ENCODE data around the gene DYNC2I2. TPM values are rescaled to one million over a fixed set of nuclear protein-coding genes. Genes with fewer than 3 reads are reported as not detected.

DYNC2I2 gene
- total and polyA plus RNA-seq, 2 experiments from 2014 or later = 58.8 to 93.1 TPM

DNA sequence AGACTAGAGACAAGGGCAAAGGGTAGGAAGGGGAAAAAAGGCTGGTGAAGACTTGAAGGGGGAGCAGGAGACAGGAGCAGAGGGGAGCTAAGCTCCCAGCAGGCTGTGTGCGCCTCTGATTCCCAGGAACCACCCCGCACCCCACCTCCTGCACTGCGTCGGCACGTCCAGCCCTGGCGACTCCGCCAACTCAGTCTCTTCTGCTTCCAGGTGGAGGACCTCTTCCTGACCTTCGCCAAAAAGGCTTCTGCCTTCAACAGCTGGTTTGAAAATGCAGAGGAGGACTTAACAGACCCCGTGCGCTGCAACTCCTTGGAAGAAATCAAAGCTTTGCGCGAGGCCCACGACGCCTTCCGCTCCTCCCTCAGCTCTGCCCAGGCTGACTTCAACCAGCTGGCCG is 30.5 kb downstream of the DYNC2I2 start:
- 89 to 91% methylated on average over 16 of the region's 16 CpGs for WGBS, 2 experiments (ENCODE audit: low coverage in 1 of 2, low lambda C conversion rate in 2 of 2, missing lambda C conversion rate in 2 of 2)
- no peaks in the 10 kb centered on the region for H4K20me1 ChIP-seq (ENCODE audit: insufficient read depth)
- no peaks in the 10 kb centered on the region for H3K27me3 ChIP-seq (replicated peaks; ENCODE audit: insufficient read depth)
- no peak overlapping the region for H3K4me2 ChIP-seq (ENCODE audit: unreplicated experiment)
- no peaks in the 10 kb centered on the region for H3K9me2 ChIP-seq (ENCODE audit: insufficient read depth)
- H2AFZ ChIP-seq = no peak overlapping the region
- H3K4me3 ChIP-seq = no peak overlapping the region
- peaks cover 42% of the 10 kb centered on the region for H3F3A ChIP-seq (ENCODE audit: insufficient read depth)
- no peaks in the 10 kb centered on the region for H3K79me2 ChIP-seq (ENCODE audit: insufficient read depth)
- H3K36me3 ChIP-seq (ENCODE audit: low read depth) = peaks cover 75% of the 10 kb centered on the region
- H3K9ac ChIP-seq = no peak overlapping the region
- no peak for DNase-seq
- in situ Hi-C loops (cut with MboI) = no loop called here
- H3K27ac ChIP-seq = no peak overlapping the region
- no peaks in the 10 kb centered on the region for H3K4me1 ChIP-seq (ENCODE audit: insufficient read depth)
- H3K9me3 ChIP-seq (ENCODE audit: low read depth) = no peaks in the 10 kb centered on the region
- TF ChIP-seq EZH2 (IDR thresholded peaks at IDR 0.05; ENCODE audit: insufficient read depth, poor library complexity, severe bottlenecking) = no peak
- TF ChIP-seq EZH2phosphoT487 (IDR thresholded peaks at IDR 0.05; ENCODE audit: insufficient read depth, low read depth) = no peak

- H3K4me3 ChIP-seq = no peak overlapping the region
- no peak overlapping the region for H3K9ac ChIP-seq
- H3K4me1 ChIP-seq (ENCODE audit: insufficient read depth) = no peaks in the 10 kb centered on the region
- H3K27me3 ChIP-seq (replicated peaks; ENCODE audit: insufficient read depth) = no peaks in the 10 kb centered on the region
- TF ChIP-seq EZH2phosphoT487 (IDR thresholded peaks at IDR 0.05; ENCODE audit: insufficient read depth, low read depth) = no peak
- no peak for TF ChIP-seq EZH2 (IDR thresholded peaks at IDR 0.05; ENCODE audit: insufficient read depth, poor library complexity, severe bottlenecking)
- in situ Hi-C loops (cut with MboI) = no loop called here
- 72 to 78% methylated on average over 20 of the region's 20 CpGs for WGBS, 2 experiments (ENCODE audit: low coverage in 1 of 2, low lambda C conversion rate in 2 of 2, missing lambda C conversion rate in 2 of 2)
- H3K79me2 ChIP-seq (ENCODE audit: insufficient read depth) = no peaks in the 10 kb centered on the region
- no peaks in the 10 kb centered on the region for H3K9me2 ChIP-seq (ENCODE audit: insufficient read depth)
- no peaks in the 10 kb centered on the region for H4K20me1 ChIP-seq (ENCODE audit: insufficient read depth)
- peaks cover 74% of the 10 kb centered on the region for H3K36me3 ChIP-seq (ENCODE audit: low read depth)
- DNase-seq = no peak
- no peaks in the 10 kb centered on the region for H3K9me3 ChIP-seq (ENCODE audit: low read depth)
- H2AFZ ChIP-seq = no peak overlapping the region
- H3K27ac ChIP-seq = no peak overlapping the region
- peaks cover 43% of the 10 kb centered on the region for H3F3A ChIP-seq (ENCODE audit: insufficient read depth)
- H3K4me2 ChIP-seq (ENCODE audit: unreplicated experiment) = no peak overlapping the region
Observed at GRCh38 chr9:128625391-128626146, 31.1 kb downstream of the DYNC2I2 start.

- H3K9me2 ChIP-seq (ENCODE audit: insufficient read depth) = no peaks in the 10 kb centered on the region
- no peak overlapping the region for H3K27ac ChIP-seq
- no peak for DNase-seq
- H4K20me1 ChIP-seq (ENCODE audit: insufficient read depth) = no peaks in the 10 kb centered on the region
- H3K4me2 ChIP-seq (ENCODE audit: unreplicated experiment) = no peak overlapping the region
- peaks cover 47% of the 10 kb centered on the region for H3F3A ChIP-seq (ENCODE audit: insufficient read depth)
- no peak overlapping the region for H3K4me3 ChIP-seq
- H3K36me3 ChIP-seq (ENCODE audit: low read depth) = peaks cover 80% of the 10 kb centered on the region
- in situ Hi-C loops (cut with MboI) = no loop called here
- H2AFZ ChIP-seq = no peak overlapping the region
- no peaks in the 10 kb centered on the region for H3K79me2 ChIP-seq (ENCODE audit: insufficient read depth)
- WGBS, 2 experiments (ENCODE audit: low coverage in 1 of 2, low lambda C conversion rate in 2 of 2, missing lambda C conversion rate in 2 of 2) = 75 to 76% methylated on average over 10 of the region's 10 CpGs
- no peak for TF ChIP-seq EZH2 (IDR thresholded peaks at IDR 0.05; ENCODE audit: insufficient read depth, poor library complexity, severe bottlenecking)
- no peak for TF ChIP-seq EZH2phosphoT487 (IDR thresholded peaks at IDR 0.05; ENCODE audit: insufficient read depth, low read depth)
- no peak overlapping the region for H3K9ac ChIP-seq
- H3K9me3 ChIP-seq (ENCODE audit: low read depth) = no peaks in the 10 kb centered on the region
- no peaks in the 10 kb centered on the region for H3K4me1 ChIP-seq (ENCODE audit: insufficient read depth)
- no peaks in the 10 kb centered on the region for H3K27me3 ChIP-seq (replicated peaks; ENCODE audit: insufficient read depth)
Observed at GRCh38 chr9:128624566-128624965, 32.1 kb downstream of the DYNC2I2 start.

GRCh38 chr9:128621730-128622455 is 34.8 kb downstream of the DYNC2I2 start:
- TF ChIP-seq EZH2 (IDR thresholded peaks at IDR 0.05; ENCODE audit: insufficient read depth, poor library complexity, severe bottlenecking) = no peak
- TF ChIP-seq EZH2phosphoT487 (IDR thresholded peaks at IDR 0.05; ENCODE audit: insufficient read depth, low read depth) = no peak
- no peak for DNase-seq
- peaks cover 91% of the 10 kb centered on the region for H3K36me3 ChIP-seq (ENCODE audit: low read depth)
- no peaks in the 10 kb centered on the region for H3K9me3 ChIP-seq (ENCODE audit: low read depth)
- H2AFZ ChIP-seq = no peak overlapping the region
- H3K9me2 ChIP-seq (ENCODE audit: insufficient read depth) = no peaks in the 10 kb centered on the region
- WGBS, 2 experiments (ENCODE audit: low coverage in 1 of 2, low lambda C conversion rate in 2 of 2, missing lambda C conversion rate in 2 of 2) = 62 to 69% methylated on average over 14 of the region's 14 CpGs
- peaks cover 40% of the 10 kb centered on the region for H3F3A ChIP-seq (ENCODE audit: insufficient read depth)
- no peak overlapping the region for H3K4me2 ChIP-seq (ENCODE audit: unreplicated experiment)
- H3K79me2 ChIP-seq (ENCODE audit: insufficient read depth) = no peaks in the 10 kb centered on the region; the same call in 1 of the 2 replicates
- H3K4me1 ChIP-seq (ENCODE audit: insufficient read depth) = no peaks in the 10 kb centered on the region
- H3K27me3 ChIP-seq (replicated peaks; ENCODE audit: insufficient read depth) = no peaks in the 10 kb centered on the region
- no peak overlapping the region for H3K27ac ChIP-seq
- no peaks in the 10 kb centered on the region for H4K20me1 ChIP-seq (ENCODE audit: insufficient read depth)
- H3K9ac ChIP-seq = no peak overlapping the region
- in situ Hi-C loops (cut with MboI) = no loop called here
- no peak overlapping the region for H3K4me3 ChIP-seq
